ENCODE results near the gene CACNG4. TPM values are rescaled to one million over a fixed set of nuclear protein-coding genes. Genes with fewer than 3 reads are reported as not detected.

The CACNG4 gene
- total and polyA plus RNA-seq, 11 donors = 0.08 to 0.88 (median 0.33) TPM; not detected in 8

- no peak for TF ChIP-seq CTCF (IDR thresholded peaks at IDR 0.05)
- no peak for TF ChIP-seq POLR2A (IDR thresholded peaks at IDR 0.05)
- H3K9me3 ChIP-seq = no peaks in the 10 kb centered on the region
- no peak for DNase-seq
- H3K4me1 ChIP-seq = no peaks in the 10 kb centered on the region
- intact Hi-C loops (cut with DNase I) = no loop called here
- H3K4me3 ChIP-seq = no peak overlapping the region
- H3K36me3 ChIP-seq = no peaks in the 10 kb centered on the region
- H3K27me3 ChIP-seq = peaks cover 0 to 4% (median 0%) of the 10 kb centered on the region in 9 donors
- 85 to 94% (median 88%) methylated on average over 7 of the region's 7 CpGs for WGBS, 4 donors
- H3K27ac ChIP-seq = no peak overlapping the region
- no peak for ATAC-seq
These were observed 56.7 kb downstream of the CACNG4 start for GRCh38 chr17:67021196-67021595.

GRCh38 chr17:67021743-67022450 is 57.4 kb downstream of the CACNG4 start:
- Histone ChIP-seq H3K9me3 (no peaks in the 10 kb centered on the region), H3K36me3 (no peaks in the 10 kb centered on the region), H3K27ac (no peak overlapping the region), H3K27me3 (no peaks in the 10 kb centered on the region), H3K4me3 (no peak overlapping the region), H3K4me1 (peaks cover 0 to 1% (median 0%) of the 10 kb centered on the region in 12 donors)
- 61 to 72% (median 68%) methylated on average over 16 of the region's 16 CpGs for WGBS, 4 donors
- ATAC-seq = no peak
- TF ChIP-seq CTCF (IDR thresholded peaks at IDR 0.05) (no peak), POLR2A (IDR thresholded peaks at IDR 0.05) (no peak)
- no peak for DNase-seq
- intact Hi-C loops (cut with DNase I) = no loop called here

- Histone ChIP-seq H3K9me3 (no peaks in the 10 kb centered on the region), H3K36me3 (no peaks in the 10 kb centered on the region), H3K4me1 (peaks cover 0 to 5% (median 0%) of the 10 kb centered on the region in 12 donors), H3K27me3 (no peaks in the 10 kb centered on the region), H3K27ac (no peak overlapping the region), H3K4me3 (no peak overlapping the region)
- intact Hi-C loops (cut with DNase I) = no loop called here
- TF ChIP-seq POLR2A (IDR thresholded peaks at IDR 0.05) (no peak), CTCF (IDR thresholded peaks at IDR 0.05) (no peak)
- WGBS, 4 donors = 78 to 87% (median 85%) methylated on average over 9 to 12 of the region's 12 CpGs
- DNase-seq = no peak
- no peak for ATAC-seq
These were observed 57.9 kb downstream of the CACNG4 start for GRCh38 chr17:67022451-67022810.

- Histone ChIP-seq H3K27ac (no peak overlapping the region), H3K36me3 (no peaks in the 10 kb centered on the region), H3K9me3 (no peaks in the 10 kb centered on the region), H3K27me3 (no peaks in the 10 kb centered on the region), H3K4me3 (no peak overlapping the region), H3K4me1 (peaks cover 0 to 5% (median 0%) of the 10 kb centered on the region in 12 donors)
- intact Hi-C loops (cut with DNase I) = no loop called here
- no peak for DNase-seq
- 91 to 96% (median 93%) methylated on average over 8 to 17 of the region's 17 CpGs for WGBS, 4 donors
- ATAC-seq = no peak
- TF ChIP-seq POLR2A (IDR thresholded peaks at IDR 0.05) = no peak
- no peak for TF ChIP-seq CTCF (IDR thresholded peaks at IDR 0.05)
These were observed 60.2 kb downstream of the CACNG4 start for GRCh38 chr17:67024736-67025135.

Data from heart left ventricle (tissue), 16 donors.